ENCODE data around the gene CDK5R2. TPM values are rescaled to one million over a fixed set of nuclear protein-coding genes. Genes with fewer than 3 reads are reported as not detected.

CDK5R2 gene
- total and polyA plus RNA-seq, 2 donors (not counting 1 experiment from before 2014, with no cell fraction given), result 0.05 to 0.17 TPM

DNA sequence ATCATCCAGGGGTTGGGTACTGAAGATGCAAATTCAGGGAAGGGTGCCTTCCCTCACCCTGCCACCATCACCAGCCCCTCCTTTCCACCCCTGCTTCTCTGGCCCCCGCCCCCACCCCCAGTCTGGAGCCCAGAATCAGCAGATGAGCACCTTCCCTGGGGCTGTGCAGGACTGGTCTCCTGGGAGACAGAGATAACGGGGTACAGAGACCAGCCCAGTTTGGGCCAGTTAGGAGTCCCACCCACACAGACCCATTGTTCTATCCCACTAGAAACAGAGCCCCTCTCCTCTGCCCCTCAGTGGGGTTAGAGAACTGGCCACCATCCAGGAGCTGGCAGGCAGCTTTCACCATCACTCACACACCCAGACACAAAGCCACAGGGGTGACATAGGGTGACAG lies 38.3 kb downstream of the CDK5R2 start:
- Histone ChIP-seq H3K4me1 (ENCODE audit: control insufficient read depth, extremely low read depth, insufficient read depth, low read length) (no peaks in the 10 kb centered on the region), H3K4me3 (replicated peaks in 1 of 4; ENCODE audit: control extremely low read depth in 1 of 4, insufficient read depth in 1 of 4, low read depth in 3 of 4, low read length in 4 of 4) (no peak overlapping the region), H2AFZ (ENCODE audit: low read length) (no peak overlapping the region), H4K20me1 (ENCODE audit: control insufficient read depth, extremely low read depth, insufficient read depth, low read length) (no peaks in the 10 kb centered on the region), H3K79me2 (ENCODE audit: control insufficient read depth, insufficient read depth, low read length) (no peaks in the 10 kb centered on the region), H3K36me3 (ENCODE audit: control insufficient read depth, insufficient read depth, low read length) (no peaks in the 10 kb centered on the region), H3K9me3 (ENCODE audit: control insufficient read depth, insufficient read depth, low read depth, low read length) (no peaks in the 10 kb centered on the region), H3K27ac (ENCODE audit: insufficient read depth, low read length) (no peak overlapping the region), H3K9ac (ENCODE audit: insufficient read depth, low read length) (no peak overlapping the region), H3K27me3 (ENCODE audit: control insufficient read depth, insufficient read depth, low read length) (peaks cover 68% of the 10 kb centered on the region), H3K4me2 (ENCODE audit: extremely low read depth, insufficient read depth, low read length) (no peak overlapping the region)
- DNase-seq (ENCODE audit: low read depth in 2 of 2), result no peak
- TF ChIP-seq EZH2 (IDR thresholded peaks at IDR 0.05; ENCODE audit: low read length, missing control alignments), result no peak
- no peak for TF ChIP-seq CTCF (conservative IDR thresholded peaks at IDR 0.05 in 1 of 2, IDR thresholded peaks at IDR 0.05 in 1 of 2; ENCODE audit: low read depth in 1 of 2, low read length in 2 of 2)

DNA sequence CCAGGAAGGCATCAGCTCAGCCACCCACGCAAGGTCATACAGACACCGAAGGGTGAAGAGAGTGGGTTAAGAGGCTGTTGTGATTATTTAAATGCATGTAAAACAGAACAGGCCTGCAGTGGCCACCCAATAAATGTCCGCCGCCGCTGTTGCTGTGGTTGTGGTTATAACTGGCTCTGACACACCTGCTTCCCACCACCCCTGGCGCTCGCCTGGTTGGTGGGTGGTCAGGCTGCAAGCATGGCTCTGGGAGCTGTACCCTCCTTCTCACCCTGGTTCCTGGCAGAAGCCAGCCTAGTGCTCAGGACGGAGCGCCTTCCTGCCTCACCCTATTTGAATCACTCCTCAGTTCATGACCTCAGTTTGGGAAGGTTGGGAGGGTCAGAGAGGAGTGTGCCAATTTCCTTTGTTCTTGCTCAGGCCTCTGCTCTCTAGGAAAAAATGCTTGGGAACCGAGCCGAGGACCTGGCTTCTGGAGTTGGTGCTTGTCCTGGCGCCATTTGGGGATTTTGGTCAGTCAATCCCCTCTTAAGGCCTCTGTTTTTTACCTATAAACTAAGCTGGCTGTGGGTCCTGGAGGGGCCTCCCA lies 39.0 kb downstream of the CDK5R2 start:
- H3K79me2 ChIP-seq (ENCODE audit: control insufficient read depth, insufficient read depth, low read length), result no peaks in the 10 kb centered on the region
- no peak overlapping the region for H3K9ac ChIP-seq (ENCODE audit: insufficient read depth, low read length)
- no peaks in the 10 kb centered on the region for H3K4me1 ChIP-seq (ENCODE audit: control insufficient read depth, extremely low read depth, insufficient read depth, low read length)
- no peak overlapping the region for H2AFZ ChIP-seq (ENCODE audit: low read length)
- no peak for DNase-seq (ENCODE audit: low read depth in 2 of 2)
- H3K4me3 ChIP-seq (replicated peaks in 1 of 4; ENCODE audit: control extremely low read depth in 1 of 4, insufficient read depth in 1 of 4, low read depth in 3 of 4, low read length in 4 of 4), result no peak overlapping the region
- no peak overlapping the region for H3K27ac ChIP-seq (ENCODE audit: insufficient read depth, low read length)
- no peaks in the 10 kb centered on the region for H3K36me3 ChIP-seq (ENCODE audit: control insufficient read depth, insufficient read depth, low read length)
- TF ChIP-seq CTCF (conservative IDR thresholded peaks at IDR 0.05 in 1 of 2, IDR thresholded peaks at IDR 0.05 in 1 of 2; ENCODE audit: low read depth in 1 of 2, low read length in 2 of 2) (no peak), EZH2 (IDR thresholded peaks at IDR 0.05; ENCODE audit: low read length, missing control alignments) (peak; percentile 50)
- H3K27me3 ChIP-seq (ENCODE audit: control insufficient read depth, insufficient read depth, low read length), result peaks cover 69% of the 10 kb centered on the region
- H3K9me3 ChIP-seq (ENCODE audit: control insufficient read depth, insufficient read depth, low read depth, low read length), result no peaks in the 10 kb centered on the region
- H3K4me2 ChIP-seq (ENCODE audit: extremely low read depth, insufficient read depth, low read length), result no peak overlapping the region
- no peaks in the 10 kb centered on the region for H4K20me1 ChIP-seq (ENCODE audit: control insufficient read depth, extremely low read depth, insufficient read depth, low read length)

DNA sequence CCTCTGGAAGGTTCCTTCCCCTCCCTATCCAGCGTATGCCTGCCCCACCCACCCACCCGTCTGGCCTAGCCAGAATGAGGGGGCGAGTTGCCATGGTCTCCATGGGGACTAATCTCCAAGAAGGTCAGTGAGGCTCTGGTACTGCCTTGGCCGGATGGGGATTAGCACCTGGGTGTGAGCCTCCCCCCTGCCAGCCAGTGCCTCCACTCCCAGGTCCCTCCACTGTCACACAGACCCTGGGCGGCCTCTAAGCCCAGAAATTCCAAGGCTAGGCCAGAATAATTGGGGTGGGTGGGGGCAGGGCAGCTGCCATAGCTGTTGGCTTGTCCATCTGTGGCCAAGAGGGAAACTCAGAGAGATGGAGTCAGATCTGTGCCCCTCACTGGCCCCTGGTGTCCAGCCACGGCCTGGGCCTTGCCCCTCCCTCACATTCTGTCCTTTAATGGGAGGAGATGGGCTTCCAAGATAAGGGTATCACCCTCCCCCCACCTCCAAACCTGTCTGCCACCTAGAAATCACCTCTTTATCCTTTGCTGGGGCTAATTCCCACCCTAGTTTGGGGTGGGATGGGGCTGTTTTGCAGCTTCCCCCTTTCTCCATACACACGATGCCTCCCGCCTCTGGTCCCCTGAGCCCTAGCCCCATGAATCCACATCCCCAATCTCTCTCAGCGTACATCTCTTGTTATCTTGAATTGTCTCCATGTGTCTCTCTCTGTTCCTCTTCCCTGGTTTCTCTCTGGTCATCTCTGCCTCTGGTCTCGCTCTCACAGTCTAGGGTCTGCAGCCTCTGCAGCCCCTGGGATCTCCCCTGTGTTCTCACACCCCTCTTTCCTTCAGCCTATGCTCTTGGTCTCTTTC lies 39.8 kb downstream of the CDK5R2 start:
- Histone ChIP-seq H3K4me3 (replicated peaks in 1 of 4; ENCODE audit: control extremely low read depth in 1 of 4, insufficient read depth in 1 of 4, low read depth in 3 of 4, low read length in 4 of 4) (no peak overlapping the region), H3K27me3 (ENCODE audit: control insufficient read depth, insufficient read depth, low read length) (peaks cover 69% of the 10 kb centered on the region), H2AFZ (ENCODE audit: low read length) (no peak overlapping the region), H3K27ac (ENCODE audit: insufficient read depth, low read length) (no peak overlapping the region), H4K20me1 (ENCODE audit: control insufficient read depth, extremely low read depth, insufficient read depth, low read length) (no peaks in the 10 kb centered on the region), H3K36me3 (ENCODE audit: control insufficient read depth, insufficient read depth, low read length) (no peaks in the 10 kb centered on the region), H3K9me3 (ENCODE audit: control insufficient read depth, insufficient read depth, low read depth, low read length) (no peaks in the 10 kb centered on the region), H3K4me1 (ENCODE audit: control insufficient read depth, extremely low read depth, insufficient read depth, low read length) (no peaks in the 10 kb centered on the region), H3K79me2 (ENCODE audit: control insufficient read depth, insufficient read depth, low read length) (no peaks in the 10 kb centered on the region), H3K4me2 (ENCODE audit: extremely low read depth, insufficient read depth, low read length) (no peak overlapping the region), H3K9ac (ENCODE audit: insufficient read depth, low read length) (no peak overlapping the region)
- no peak for TF ChIP-seq EZH2 (IDR thresholded peaks at IDR 0.05; ENCODE audit: low read length, missing control alignments)
- no peak for TF ChIP-seq CTCF (conservative IDR thresholded peaks at IDR 0.05 in 1 of 2, IDR thresholded peaks at IDR 0.05 in 1 of 2; ENCODE audit: low read depth in 1 of 2, low read length in 2 of 2)
- DNase-seq (ENCODE audit: low read depth in 2 of 2), result no peak

Measured in fibroblast of lung (primary cell).